ENCODE results near the gene MBLAC2. TPM values are rescaled to one million over a fixed set of nuclear protein-coding genes. Genes with fewer than 3 reads are reported as not detected.

MBLAC2 gene
- total RNA-seq, 4 donors from 2014 or later: 6.0 to 10.3 (median 9.9) TPM

- no peak overlapping the region for H3K4me3 ChIP-seq
- DNase-seq (ENCODE audit: low spot score in 2 of 2): no peak
- H3K36me3 ChIP-seq: no peaks in the 10 kb centered on the region
- H3K27ac ChIP-seq: no peak overlapping the region
- no peaks in the 10 kb centered on the region for H3K9me3 ChIP-seq
- H3K4me1 ChIP-seq: no peaks in the 10 kb centered on the region
- no peaks in the 10 kb centered on the region for H3K27me3 ChIP-seq
- TF ChIP-seq POLR2A (IDR thresholded peaks at IDR 0.05): no peak
Measured at GRCh38 chr5:90506221-90506620, 31.6 kb upstream of the MBLAC2 start.

- Histone ChIP-seq H3K27ac (no peak overlapping the region), H3K27me3 (no peaks in the 10 kb centered on the region), H3K4me1 (no peaks in the 10 kb centered on the region), H3K4me3 (no peak overlapping the region), H3K9me3 (no peaks in the 10 kb centered on the region), H3K36me3 (no peaks in the 10 kb centered on the region)
- no peak for TF ChIP-seq EP300 (IDR thresholded peaks at IDR 0.05)
- no peak for TF ChIP-seq POLR2A (IDR thresholded peaks at IDR 0.05)
- TF ChIP-seq CTCF (IDR thresholded peaks at IDR 0.05): no peak
- no peak for TF ChIP-seq POLR2AphosphoS5 (IDR thresholded peaks at IDR 0.05)
- DNase-seq (ENCODE audit: low spot score in 2 of 2): no peak
- WGBS: 88% methylated on average over 2 of the region's 2 CpGs
Measured at GRCh38 chr5:90504743-90505142, 30.2 kb upstream of the MBLAC2 start.

- DNase-seq (ENCODE audit: low spot score in 2 of 2): no peak
- no peaks in the 10 kb centered on the region for H3K9me3 ChIP-seq
- no peak overlapping the region for H3K27ac ChIP-seq
- H3K4me1 ChIP-seq: no peaks in the 10 kb centered on the region
- no peaks in the 10 kb centered on the region for H3K36me3 ChIP-seq
- H3K4me3 ChIP-seq: no peak overlapping the region
- TF ChIP-seq EP300 (IDR thresholded peaks at IDR 0.05) (no peak), CTCF (IDR thresholded peaks at IDR 0.05) (no peak)
- no peaks in the 10 kb centered on the region for H3K27me3 ChIP-seq
- WGBS: 50% methylated on average over 1 of the region's 1 CpG
Measured at GRCh38 chr5:90503596-90503995, 29.0 kb upstream of the MBLAC2 start.

- Histone ChIP-seq H3K4me3 (no peak overlapping the region), H3K27me3 (no peaks in the 10 kb centered on the region), H3K27ac (no peak overlapping the region), H3K36me3 (peaks cover 2% of the 10 kb centered on the region), H3K9me3 (no peaks in the 10 kb centered on the region), H3K4me1 (no peaks in the 10 kb centered on the region)
- WGBS: 91% methylated on average over 1 of the region's 1 CpG
- no peak for DNase-seq (ENCODE audit: low spot score in 2 of 2)
- no peak for TF ChIP-seq POLR2AphosphoS5 (IDR thresholded peaks at IDR 0.05)
Measured at GRCh38 chr5:90495146-90495545, 20.6 kb upstream of the MBLAC2 start.

GRCh38 chr5:90494043-90494442, 19.5 kb upstream of the MBLAC2 start:
- no peak overlapping the region for H3K27ac ChIP-seq
- H3K27me3 ChIP-seq: no peaks in the 10 kb centered on the region
- H3K9me3 ChIP-seq: no peaks in the 10 kb centered on the region
- no peak for TF ChIP-seq POLR2A (IDR thresholded peaks at IDR 0.05)
- TF ChIP-seq CTCF (IDR thresholded peaks at IDR 0.05): no peak
- no peak for TF ChIP-seq POLR2AphosphoS5 (IDR thresholded peaks at IDR 0.05)
- no peak for TF ChIP-seq EP300 (IDR thresholded peaks at IDR 0.05)
- no peaks in the 10 kb centered on the region for H3K4me1 ChIP-seq
- peaks cover 2% of the 10 kb centered on the region for H3K36me3 ChIP-seq
- DNase-seq (ENCODE audit: low spot score in 2 of 2): no peak
- no peak overlapping the region for H3K4me3 ChIP-seq

GRCh38 chr5:90488791-90489190, 14.2 kb upstream of the MBLAC2 start:
- DNase-seq (ENCODE audit: low spot score in 2 of 2): no peak
- Histone ChIP-seq H3K9me3 (no peaks in the 10 kb centered on the region), H3K27ac (no peak overlapping the region), H3K36me3 (no peaks in the 10 kb centered on the region), H3K27me3 (no peaks in the 10 kb centered on the region), H3K4me3 (no peak overlapping the region), H3K4me1 (no peaks in the 10 kb centered on the region)
- 26% methylated on average over 2 of the region's 2 CpGs for WGBS
- no peak for TF ChIP-seq EP300 (IDR thresholded peaks at IDR 0.05)
- TF ChIP-seq POLR2AphosphoS5 (IDR thresholded peaks at IDR 0.05): no peak
- no peak for TF ChIP-seq POLR2A (IDR thresholded peaks at IDR 0.05)

- Histone ChIP-seq H3K4me3 (no peak overlapping the region), H3K9me3 (no peaks in the 10 kb centered on the region), H3K36me3 (no peaks in the 10 kb centered on the region), H3K27me3 (no peaks in the 10 kb centered on the region), H3K4me1 (no peaks in the 10 kb centered on the region), H3K27ac (no peak overlapping the region)
- TF ChIP-seq EP300 (IDR thresholded peaks at IDR 0.05) (no peak), POLR2A (IDR thresholded peaks at IDR 0.05) (no peak), CTCF (IDR thresholded peaks at IDR 0.05) (no peak), POLR2AphosphoS5 (IDR thresholded peaks at IDR 0.05) (no peak)
- 78% methylated on average over 3 of the region's 3 CpGs for WGBS
- DNase-seq (ENCODE audit: low spot score in 2 of 2): no peak
Measured at GRCh38 chr5:90484540-90484939, 10.0 kb upstream of the MBLAC2 start.

Data from suprapubic skin (tissue), 4 donors.